Stimulated activated CD4-positive, alpha-beta T cell treated with anti-CD3 and anti-CD28 coated beads, Interleukin-12 subunit alpha, Interleukin-12 subunit beta, amount 100 ng/mL, for 4 hours (primary cell): ENCODE measurements around the gene SMIM13.

ENCODE experiments used
- DNase-seq: peaks from one replicate; pipeline ENCODE4 v3.0.0-alpha.2; 2020

Gene SMIM13

DNA sequence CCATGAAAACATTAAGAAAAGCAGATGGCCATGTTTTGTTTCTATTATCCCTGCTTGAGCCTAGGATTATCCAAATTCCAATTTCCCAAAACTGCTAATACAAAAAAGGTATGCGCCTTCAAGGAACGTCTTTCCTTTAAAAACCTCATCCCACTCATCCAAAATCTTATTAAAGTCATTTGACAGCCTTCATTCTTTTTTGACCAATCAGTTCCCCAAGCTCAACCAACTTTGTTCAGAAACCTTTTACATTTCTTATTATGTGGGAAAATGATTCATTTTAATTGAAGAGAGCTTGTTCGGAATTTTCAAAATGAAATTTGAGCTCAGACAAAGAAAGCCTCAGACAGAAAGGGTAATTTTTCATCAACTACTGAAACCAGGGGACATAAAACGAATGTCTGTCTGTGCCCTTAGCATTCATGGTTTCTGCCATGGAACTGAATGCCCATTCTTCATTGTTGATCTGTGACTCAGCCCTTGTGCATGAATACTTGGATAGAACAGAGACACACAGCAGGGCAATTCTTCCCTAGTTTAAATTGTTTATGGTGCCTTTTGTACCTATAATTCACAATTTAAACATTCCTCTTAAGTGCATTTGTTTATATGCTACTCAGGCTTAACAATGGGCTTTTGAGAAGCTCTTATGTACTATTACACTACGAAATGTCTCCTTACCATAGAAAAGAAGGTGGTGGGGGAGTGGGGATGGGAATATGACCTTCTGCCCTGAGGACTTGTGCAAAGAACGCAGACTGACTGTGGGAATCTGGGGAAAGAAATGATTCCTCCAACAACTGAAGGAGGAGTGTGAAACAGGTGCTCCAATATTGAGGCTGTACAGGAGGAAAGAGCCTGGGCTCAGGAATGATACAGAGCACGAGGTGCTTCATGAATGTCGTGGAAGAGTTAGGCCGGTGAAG is 67.7 kb downstream of the SMIM13 start:
- DNase-seq = no peak

DNA sequence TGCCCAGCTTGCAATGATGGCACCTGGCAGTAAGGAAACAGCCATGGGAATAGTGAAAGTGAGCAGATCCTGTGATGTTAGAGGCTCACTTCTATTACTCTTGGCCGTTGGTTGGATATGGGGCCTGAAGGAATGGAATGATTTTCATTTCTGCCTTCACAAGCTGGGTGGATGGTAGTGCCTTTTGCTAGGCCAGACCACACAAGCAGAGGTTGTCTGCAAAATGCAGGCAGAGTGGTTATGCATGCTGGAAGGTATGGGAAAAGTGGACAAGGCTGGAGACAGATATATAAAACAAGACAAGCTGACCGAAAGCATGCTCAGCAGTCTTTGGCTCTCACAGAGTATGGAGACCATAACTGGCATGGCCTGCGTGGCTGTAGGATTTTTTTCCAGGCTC is 68.6 kb downstream of the SMIM13 start:
- no peak for DNase-seq

DNA sequence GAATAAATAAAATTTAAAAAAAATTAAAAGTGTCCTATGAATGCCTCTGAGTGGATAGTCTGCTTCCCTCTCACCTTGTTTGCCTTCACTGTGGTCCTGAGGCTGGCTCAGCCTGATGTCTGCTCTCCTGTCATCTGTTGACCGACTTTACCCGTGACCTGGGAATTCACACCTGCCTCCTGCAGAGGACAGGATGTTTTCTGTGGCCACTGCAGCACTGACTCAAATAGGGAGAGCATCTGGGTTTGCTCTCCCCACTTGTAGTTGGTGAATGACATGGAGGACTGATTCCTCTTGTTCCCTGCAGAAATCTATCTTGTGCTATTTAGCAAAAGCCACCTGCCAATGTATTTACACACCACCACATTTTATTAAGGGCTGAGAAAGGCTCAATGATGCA is 70.3 kb downstream of the SMIM13 start:
- DNase-seq = no peak

DNA sequence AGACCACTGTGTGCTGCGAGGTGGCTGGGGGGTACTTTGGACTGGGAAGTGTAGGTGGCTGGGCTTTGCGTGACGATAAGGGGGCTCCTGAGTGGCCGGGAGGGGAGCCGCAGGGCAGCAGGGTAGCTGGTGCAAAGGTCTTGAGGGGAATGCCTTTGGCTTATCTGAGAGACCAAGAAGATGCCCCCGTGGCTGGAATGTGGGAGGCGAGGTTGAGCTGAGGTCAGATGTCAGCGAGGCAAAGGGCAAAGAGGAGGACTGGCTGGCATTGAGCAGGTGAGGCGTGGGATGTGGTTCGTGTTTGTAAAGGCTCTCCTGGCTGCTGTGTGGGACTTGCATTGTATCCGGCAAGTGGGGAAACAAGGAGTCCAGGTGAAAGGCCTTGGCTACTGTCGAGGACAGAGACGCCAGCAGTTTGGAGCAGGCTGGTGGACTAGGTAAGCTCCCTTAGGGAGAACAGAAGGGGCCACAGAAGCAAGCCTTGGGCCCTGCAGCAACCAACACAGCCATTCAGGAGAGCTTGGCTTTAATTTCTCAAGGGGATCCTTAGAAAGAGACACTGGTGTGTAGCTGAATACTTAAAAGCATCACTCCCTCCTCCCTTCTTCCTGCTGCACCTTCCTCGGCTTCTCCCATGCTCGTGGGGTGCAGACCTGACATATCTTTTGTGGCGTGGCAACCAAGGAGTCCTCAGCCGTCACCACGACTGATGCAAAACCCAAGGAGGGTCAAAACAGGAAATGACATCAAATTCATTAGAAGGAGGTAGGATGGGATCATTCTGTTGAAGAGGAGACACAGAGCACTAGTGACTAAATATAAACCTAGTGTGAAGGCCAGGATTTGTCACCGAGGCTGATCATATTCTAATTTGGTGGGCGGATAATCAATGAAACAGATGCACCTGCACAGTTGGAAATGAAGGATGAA is 71.3 kb downstream of the SMIM13 start:
- no peak for DNase-seq

DNA sequence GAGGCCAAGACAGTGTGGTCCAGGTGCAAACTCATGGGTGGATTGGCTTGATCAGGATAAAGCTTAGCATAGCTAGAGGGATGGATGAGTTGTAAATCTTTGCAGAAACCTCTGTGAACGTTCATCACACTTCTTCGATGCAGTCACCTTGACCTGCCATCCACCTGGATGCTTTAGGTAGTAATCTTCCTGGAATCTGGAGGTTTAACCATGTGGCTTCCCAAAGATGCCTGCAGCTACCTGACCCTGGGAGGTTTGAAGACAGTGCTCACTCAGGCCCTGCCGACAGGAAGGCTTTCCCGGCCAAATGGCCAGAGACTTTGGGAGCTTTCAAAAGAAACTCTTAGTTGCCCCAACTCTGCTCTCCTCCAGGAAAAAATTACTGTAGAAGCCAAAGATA is 73.3 kb downstream of the SMIM13 start:
- DNase-seq = no peak

DNA sequence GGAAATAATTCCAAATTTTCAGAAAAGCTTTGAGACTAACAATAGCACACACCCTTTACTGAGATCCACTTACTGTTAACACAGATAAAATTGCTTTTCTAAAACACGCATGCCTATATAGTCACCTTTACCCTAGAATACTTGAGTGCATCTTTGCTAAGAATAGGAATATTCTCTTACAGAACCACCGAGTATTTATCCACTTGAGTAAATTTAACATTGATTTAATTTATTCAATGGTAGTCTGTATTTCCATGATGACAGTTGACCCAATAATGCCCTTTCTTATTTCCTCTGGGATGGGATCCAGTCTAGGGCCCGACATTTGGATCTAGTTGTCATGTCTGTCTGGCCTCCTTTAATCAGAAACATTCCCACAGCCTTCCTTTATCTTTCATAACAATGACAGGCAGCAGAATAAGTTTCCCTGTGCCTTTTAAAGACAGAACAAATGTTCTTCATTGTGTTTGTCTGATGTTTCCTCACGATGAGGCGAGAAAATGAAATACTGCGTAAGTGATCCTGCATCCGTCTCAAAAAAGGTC is 74.5 kb downstream of the SMIM13 start:
- no peak for DNase-seq

DNA sequence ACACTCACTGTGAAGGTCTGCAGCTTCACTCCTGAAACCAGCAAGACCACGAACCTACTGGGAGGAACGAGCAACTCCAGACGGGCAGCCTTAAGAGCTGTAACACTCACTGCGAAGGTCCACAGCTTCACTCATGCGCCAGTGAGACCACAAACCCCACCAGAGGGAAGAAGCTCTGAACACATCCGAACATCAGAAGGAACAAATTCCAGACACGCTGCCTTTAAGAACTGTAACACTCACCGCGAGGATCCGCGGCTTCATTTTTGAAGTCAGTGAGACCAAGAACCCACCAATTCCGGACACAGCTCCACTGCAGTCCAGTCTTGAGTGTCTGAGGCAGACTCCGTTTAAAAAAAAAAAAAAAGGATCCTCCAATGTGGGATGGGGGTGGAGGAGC is 78.3 kb downstream of the SMIM13 start:
- DNase-seq = no peak

DNA sequence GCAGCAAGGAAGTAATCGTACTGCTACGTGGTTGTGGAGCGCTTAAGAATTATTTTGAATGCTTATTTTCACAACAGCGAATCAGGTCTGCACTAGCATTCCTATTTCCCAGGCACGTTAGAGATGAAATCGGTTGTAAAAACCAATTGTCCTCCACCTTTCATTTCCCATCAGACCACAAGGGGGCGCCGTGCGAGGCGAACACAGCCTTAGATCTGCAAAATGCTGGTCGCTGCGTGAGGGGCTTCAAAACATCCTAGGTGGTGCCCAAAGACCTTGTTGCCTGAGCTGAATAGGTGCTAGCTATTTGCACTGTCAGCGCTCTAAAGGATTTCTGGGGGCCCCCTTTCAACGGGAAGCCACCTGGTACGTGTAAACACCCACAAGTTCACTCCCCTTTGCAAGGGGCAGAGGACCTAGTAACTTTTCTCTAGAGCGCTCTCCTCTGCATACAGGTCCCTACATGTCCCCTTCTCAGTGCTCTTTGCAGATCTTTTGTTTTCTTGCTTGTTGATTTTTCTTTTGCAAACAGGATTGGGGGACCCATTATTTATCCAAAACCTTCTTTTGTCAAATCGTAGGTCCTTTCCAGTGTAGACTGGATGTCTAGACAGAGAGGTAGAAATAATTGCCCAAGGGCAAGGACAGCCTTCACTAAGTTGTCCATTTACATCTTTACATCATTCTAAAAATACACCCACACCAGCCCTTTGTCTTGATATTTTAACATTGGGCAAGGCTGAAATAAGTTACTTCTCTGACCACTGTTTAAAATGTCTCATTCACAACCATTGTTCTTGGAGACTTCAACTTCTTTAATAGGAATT is 79.1 kb downstream of the SMIM13 start:
- peak; percentile 79 for DNase-seq

DNA sequence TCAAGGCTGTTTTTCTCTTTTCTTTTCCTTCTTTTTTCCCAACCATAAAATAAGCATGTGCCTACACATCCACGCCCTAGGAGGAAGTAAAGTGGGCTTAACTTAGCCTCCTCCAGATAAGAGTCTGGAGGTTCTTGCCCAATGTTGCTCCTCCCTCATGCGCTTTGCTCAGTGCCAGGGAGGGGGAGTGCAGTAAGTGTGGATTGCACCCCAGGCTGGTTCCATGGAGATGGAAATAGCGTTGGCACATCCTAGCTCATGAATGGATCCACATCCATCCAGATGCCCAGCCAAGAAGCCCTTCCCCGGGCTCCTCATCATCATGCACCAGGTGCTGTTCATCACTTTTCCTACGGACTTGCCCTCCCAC is 80.6 kb downstream of the SMIM13 start:
- no peak for DNase-seq

DNA sequence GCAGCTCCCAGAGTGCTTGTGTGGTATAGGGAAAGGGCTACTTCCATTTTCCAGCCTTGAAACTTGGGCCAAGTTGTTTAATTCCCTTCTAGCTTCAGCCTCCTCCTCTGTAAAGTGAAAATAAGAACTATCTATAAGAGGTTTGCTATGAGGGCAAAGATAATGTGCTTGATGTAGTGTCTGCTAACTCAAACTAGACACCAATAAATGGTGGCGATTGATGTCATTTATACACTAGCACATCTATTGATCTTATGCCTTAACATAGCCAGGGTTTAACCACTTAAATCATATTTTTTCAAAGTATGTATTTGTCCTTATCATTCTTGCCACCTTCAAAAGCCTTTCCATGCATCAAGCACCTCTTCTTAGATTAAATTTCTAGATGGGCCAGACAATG is 83.6 kb downstream of the SMIM13 start:
- no peak for DNase-seq

DNA sequence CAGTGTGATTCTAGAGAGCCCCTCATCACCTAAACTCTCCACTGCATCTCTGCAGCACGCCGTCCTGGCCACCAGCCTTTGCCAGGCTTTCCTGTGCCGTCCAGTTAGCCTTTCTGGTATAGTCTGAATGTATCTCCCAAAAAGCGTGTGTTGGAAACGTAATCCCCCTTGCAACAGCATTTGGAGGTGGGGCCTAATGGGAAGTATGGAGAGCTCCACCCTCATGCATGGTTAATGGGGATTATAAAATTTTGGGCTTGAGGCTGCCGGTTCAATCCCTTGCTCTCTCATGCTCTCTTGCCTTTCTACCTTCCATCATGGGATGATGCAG is 85.4 kb downstream of the SMIM13 start:
- DNase-seq = no peak

DNA sequence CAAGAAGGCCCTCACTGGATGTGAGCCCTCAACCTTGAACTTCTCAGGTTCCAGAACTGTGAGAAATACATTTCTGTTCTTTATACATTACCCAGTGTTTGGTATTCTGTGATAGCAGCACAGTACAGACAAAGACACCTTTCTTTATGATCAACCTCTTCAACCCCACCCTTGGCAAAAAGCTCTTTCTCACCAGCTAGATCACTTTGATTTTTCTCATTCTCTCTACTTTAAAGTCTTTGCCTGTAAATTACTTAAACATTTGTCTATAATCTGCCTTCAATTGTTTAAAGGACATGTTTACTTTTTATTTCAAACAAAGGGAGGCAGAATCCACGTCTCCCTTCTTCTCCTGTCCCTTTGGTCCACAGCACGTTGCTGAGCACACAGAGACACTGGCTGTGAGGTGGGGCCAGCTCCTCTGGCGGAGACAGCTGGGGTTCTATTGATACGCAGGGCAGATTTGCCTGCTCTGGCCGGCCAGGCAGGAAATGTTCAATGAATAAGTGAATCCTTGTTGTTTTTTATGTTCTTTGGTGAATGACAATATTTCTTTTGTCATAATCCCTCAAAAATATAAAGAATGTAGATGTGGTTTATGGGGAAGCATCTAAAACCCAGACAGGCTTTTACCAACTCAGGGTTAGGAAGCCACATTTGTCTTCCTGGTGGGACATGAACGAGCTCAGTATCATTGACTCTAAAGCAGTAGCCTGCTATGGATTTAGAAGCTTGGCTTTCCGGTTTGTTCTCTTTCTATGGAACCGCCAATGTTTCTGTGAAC is 86.0 kb downstream of the SMIM13 start:
- no peak for DNase-seq

DNA sequence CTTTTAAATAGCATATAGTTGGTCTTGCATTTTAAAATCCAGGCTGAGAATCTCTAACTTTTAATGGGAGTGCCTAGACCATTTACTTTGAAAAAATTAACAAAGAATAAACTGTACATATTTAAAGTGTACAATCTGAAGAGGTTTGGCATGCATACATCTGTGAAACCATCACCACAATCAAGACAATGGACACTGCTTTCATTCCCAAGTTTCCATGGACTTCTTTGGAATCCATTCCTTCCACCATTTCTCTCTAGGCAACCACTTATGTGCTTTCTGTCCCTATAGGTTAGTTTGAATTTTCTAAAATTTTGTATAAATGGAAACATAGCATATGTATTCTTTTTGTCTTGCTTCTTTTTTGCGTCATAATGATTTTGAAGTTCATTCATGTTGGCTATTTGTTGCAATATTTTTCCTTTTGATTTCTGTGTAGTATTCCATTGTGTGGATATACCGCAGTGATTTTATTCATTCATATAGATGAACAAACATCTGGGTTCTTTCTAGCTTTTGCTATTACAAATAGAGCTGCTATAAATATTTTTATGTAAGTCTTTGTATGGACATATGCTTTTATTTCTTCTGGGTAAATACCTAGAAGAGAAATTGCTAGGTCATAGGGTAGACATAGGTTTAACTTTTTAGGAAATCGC is 88.0 kb downstream of the SMIM13 start:
- DNase-seq = no peak

DNA sequence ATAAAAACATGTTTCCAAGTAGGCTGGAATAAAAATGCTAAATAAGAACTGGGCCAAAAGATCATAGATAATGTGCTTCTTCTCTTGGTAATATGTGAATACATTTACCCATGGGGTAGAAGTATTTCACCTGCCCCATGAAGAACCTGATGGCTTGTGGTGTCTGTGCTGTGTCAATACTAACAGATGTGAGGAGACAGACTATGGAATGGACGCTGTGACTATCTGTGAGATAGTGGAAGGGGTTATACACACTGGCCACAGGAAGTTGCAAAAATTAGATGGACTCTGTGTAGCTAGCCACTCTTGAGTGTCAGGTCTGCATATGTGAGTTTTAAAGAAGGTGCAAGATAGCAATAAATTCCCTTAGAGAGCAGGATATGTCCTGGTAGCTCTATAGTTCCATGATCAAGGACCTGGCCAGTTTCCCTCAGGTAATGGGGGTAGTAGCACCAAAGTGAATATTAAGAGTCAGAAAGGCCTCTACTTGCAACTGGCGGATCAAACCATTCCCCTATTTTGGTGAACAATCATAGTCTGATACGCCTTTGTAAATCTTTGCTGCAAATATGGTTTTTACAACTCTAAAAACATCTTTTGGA is 90.2 kb downstream of the SMIM13 start:
- DNase-seq = no peak

DNA sequence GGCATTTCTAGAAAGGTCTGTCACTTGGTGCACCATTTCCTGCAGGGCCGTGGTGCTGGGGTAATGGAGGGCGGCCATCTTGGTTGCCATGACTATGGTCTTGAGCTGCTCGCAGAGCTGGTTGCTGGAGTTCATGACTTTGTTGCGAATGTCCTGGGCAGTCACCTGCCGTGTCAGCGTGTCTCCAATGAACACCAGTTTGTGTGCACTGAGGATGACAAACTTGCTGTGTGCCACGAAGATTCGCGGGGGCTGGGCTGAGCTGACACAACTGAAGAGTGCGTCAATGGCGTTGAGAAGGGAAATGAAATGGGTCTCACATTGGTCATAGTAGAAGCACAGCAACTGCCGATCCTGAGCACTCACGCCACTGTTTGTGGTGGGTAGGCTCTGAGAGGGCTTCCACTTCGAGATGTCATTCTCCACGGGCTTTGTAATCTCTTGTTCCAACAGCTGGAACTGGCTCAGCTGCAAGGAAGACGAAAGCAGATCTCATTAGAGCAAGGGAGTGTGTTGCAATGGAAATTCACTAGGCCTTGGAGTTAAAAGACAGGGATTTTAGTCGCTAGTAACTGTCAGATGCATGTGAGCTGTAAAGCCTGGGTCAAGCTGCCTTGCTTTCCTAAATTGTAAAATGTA is 91.7 kb downstream of the SMIM13 start:
- no peak for DNase-seq

DNA sequence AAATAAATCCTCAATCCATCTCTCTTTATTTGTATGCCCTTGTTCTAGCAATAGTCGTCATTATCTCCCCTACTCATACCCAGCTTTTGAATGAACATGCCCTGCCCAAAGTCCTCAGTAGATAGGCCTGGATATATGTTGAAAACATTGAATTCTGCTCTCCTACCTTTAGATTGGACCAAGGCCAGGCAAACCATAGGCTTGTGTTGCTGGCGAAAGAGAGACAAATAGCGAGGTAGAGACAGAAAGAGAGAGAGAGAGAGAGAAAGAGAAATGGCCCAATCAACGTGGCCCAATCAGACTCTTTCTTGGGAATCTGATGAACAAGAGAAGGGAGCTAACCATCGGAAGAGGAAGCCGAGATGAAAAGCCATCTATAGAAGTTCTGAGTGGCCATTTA is 93.7 kb downstream of the SMIM13 start:
- DNase-seq = no peak
